Stimulated activated effector memory CD8-positive, alpha-beta T cell treated with anti-CD3 and anti-CD28 coated beads, Interleukin-12 subunit alpha, Interleukin-12 subunit beta, amount 100 ng/mL, for 72 hours (primary cell): ENCODE results near the gene SLC25A42.
"Not testable (repeated sequence)": the region's sequence is repeated elsewhere in the genome, so short reads cannot be mapped to it uniquely, and the experiment has no call there.

Source experiments
- ATAC-seq: fragments of 150-1000 bp; cut with Tn5 transposase; 2 replicates; pipeline ENCODE4 v1.10.0; 2021
- DNase-seq, 2 donors: peaks; one replicate each; pipeline ENCODE4 v3.0.0; 2021 to 2022; ENCODE audit warnings: low spot score in 2 of 2
- H3K27ac Mint-ChIP-seq: one replicate; pipeline ENCODE4 v1.8.0; 2022; ENCODE audit warnings: mild to moderate bottlenecking, mixed read lengths
- H3K36me3 Mint-ChIP-seq: one replicate; pipeline ENCODE4 v1.8.0; 2022; ENCODE audit warnings: mild to moderate bottlenecking, mixed read lengths
- H3K4me1 Mint-ChIP-seq: one replicate; pipeline ENCODE4 v1.8.0; 2022; ENCODE audit warnings: mixed read lengths
- H3K4me3 Mint-ChIP-seq: one replicate; pipeline ENCODE4 v1.8.0; 2022; ENCODE audit warnings: mild to moderate bottlenecking, mixed read lengths
- H3K9me3 Mint-ChIP-seq: one replicate; pipeline ENCODE4 v1.8.0; 2022; ENCODE audit warnings: mixed read lengths

The SLC25A42 gene

DNA sequence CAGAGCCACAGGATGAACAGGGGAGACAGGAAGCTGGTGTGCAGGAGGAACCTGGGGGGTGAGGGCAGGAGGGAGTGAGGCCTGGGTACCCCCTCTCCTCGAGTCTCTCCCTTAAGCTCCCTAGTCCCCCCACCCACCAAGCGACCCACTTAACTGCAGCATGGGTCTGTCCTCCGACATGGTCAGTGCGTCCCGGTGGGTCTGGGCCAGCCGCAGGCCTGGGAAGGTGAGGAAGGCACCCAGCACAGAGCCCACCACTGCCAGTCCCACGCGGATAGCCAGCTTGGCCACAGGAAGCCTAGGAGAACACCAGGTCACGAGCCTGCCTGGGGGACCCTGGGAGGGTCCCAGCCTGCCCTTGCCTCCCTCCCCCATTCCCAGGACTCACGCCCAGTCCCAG, 57.6 kb downstream of the SLC25A42 start:
- DNase-seq (no peak), ATAC-seq (no peak)
- H3K36me3 Mint-ChIP-seq = peaks cover 44% of the 10 kb centered on the region
- peaks cover 9% of the 10 kb centered on the region for H3K9me3 Mint-ChIP-seq
- no peaks in the 10 kb centered on the region for H3K4me1 Mint-ChIP-seq
- no peak overlapping the region for H3K27ac Mint-ChIP-seq
- H3K4me3 Mint-ChIP-seq = no peak overlapping the region

DNA sequence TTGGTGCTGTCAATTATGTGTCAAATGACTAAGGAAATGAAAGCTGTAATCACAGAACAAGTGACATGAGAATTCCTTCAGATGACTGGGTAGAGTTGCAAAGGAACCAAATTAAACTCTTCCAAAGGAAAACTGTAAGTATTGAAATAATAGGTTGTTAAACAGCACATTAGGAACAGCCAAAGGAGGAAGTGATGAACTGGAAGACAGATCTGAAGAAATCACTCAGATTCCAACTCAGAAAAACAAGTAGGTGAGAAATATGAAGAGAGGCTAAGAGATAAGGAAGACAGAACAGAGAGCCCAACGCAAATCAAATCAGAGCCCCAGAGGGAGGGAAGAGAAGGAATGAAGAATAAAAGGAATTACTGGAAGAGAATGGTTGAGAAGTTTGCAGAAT, 59.1 kb downstream of the SLC25A42 start:
- Mint-ChIP-seq H3K27ac (no peak overlapping the region), H3K36me3 (peaks cover 48% of the 10 kb centered on the region), H3K4me3 (no peak overlapping the region), H3K4me1 (no peaks in the 10 kb centered on the region), H3K9me3 (peaks cover 9% of the 10 kb centered on the region)
- no peak for DNase-seq
- ATAC-seq = no peak

DNA sequence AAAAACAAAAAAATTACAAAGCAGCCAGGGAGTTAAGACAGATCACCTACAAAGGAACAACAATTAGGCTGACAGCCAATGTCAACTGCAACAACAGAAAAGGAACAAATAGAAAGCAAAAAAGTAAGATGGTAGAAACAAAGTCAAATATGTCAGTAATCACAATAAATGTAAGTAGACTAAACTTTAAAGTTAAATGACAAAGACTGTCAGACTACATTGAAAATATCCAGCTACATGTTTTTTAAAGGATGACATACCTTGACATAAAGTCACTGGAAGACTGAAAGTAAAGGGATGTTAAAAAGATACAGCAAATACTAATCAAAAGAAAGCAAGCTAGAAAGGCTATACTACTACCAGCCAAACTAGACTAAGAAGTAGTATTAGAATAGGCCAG, 59.6 kb downstream of the SLC25A42 start:
- Mint-ChIP-seq H3K4me3 (no peak overlapping the region), H3K36me3 (peaks cover 52% of the 10 kb centered on the region), H3K27ac (no peak overlapping the region), H3K9me3 (peaks cover 9% of the 10 kb centered on the region), H3K4me1 (no peaks in the 10 kb centered on the region)
- ATAC-seq (no peak), DNase-seq (no peak)

DNA sequence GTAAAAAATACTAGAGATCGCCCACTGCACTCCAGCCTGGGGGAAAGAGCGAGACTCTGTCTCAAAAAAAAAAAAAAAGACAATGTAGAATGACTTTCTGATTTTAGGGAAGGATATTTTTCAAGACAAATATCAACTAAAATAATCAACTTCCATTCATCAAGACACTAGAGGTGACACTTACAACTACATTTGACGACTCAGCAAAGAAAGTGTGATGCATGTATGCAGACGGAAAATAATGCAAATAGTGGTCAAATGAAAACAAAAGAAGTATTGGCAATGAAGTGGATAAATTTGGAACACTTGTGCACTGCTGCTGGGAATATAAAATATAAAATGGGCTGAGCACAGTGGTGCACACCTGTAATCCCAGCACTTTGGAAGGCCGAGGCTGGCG, 62.3 kb downstream of the SLC25A42 start:
- H3K36me3 Mint-ChIP-seq = peaks cover 51% of the 10 kb centered on the region
- H3K4me1 Mint-ChIP-seq = no peaks in the 10 kb centered on the region
- no peak for ATAC-seq
- no peak overlapping the region for H3K4me3 Mint-ChIP-seq
- H3K27ac Mint-ChIP-seq = no peak overlapping the region
- DNase-seq = no peak
- peaks cover 9% of the 10 kb centered on the region for H3K9me3 Mint-ChIP-seq

DNA sequence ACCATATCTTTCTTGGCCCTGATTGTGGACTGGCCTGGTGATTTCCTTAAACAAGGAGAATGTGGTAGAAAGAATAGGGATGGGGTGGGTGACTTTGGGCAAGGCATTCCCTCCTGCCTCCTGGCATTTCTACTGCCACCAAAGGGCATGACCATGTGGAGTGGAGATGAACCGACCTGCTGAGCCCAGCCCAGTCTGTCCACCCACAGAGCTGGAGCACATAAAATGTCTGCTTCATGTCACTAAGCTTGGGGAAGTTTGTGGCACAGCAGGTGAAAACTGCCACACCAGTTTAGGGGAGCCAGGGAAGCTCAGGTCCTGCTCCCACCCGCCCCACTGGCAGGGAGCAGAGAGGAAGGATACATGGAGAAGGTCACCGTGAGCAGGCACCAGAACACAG, 68.2 kb downstream of the SLC25A42 start:
- no peak overlapping the region for H3K4me3 Mint-ChIP-seq
- no peak overlapping the region for H3K27ac Mint-ChIP-seq
- peaks cover 4% of the 10 kb centered on the region for H3K4me1 Mint-ChIP-seq
- ATAC-seq = no peak
- DNase-seq = no peak
- H3K9me3 Mint-ChIP-seq = peaks cover 4% of the 10 kb centered on the region
- peaks cover 19% of the 10 kb centered on the region for H3K36me3 Mint-ChIP-seq

DNA sequence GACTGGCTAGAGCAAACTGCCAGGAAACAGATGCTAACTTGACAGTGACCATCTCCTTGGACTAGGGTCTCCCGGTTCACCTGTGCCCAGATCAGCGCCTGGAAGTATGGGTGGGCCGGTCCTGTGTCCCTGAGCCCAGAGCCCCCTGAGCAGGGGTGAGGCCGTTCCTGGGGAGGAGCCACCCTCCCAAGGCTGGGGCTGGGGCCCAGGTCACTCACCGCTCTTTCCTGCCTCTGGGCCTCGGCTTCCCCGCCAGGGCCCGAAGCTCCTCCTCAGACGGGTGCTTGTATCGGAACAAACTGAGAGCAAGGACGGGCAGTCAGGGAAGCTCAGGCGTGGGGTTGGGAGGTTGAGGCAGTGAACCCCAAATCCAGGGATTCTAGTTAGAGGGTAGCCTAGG, 69.1 kb downstream of the SLC25A42 start:
- H3K27ac Mint-ChIP-seq = no peak overlapping the region
- no peak for DNase-seq
- H3K9me3 Mint-ChIP-seq = peaks cover 4% of the 10 kb centered on the region
- H3K4me3 Mint-ChIP-seq = no peak overlapping the region
- peaks cover 15% of the 10 kb centered on the region for H3K36me3 Mint-ChIP-seq
- ATAC-seq = no peak
- H3K4me1 Mint-ChIP-seq = peaks cover 13% of the 10 kb centered on the region

DNA sequence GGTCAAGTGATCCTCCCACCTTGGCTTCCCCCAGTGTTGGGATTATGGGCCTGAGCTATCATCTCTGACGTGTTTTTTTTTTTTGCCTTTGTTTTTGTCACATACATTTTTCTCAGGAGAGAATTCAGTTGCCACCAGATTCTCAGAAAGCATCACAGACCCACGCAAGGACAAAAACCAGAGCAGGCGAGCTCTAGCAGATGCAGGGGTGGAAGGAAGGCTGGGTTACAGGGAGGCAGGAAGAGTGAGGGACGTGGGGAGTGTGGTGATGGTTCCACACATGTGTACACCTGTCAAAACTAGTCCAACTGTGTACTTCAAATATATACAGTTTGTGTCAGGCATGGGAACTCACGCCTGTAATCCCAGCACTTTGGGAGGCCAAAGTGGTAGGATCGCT, 70.2 kb downstream of the SLC25A42 start:
- no peak overlapping the region for H3K27ac Mint-ChIP-seq
- no peak for ATAC-seq
- DNase-seq = no peak
- peaks cover 23% of the 10 kb centered on the region for H3K4me1 Mint-ChIP-seq
- peaks cover 4% of the 10 kb centered on the region for H3K9me3 Mint-ChIP-seq
- H3K36me3 Mint-ChIP-seq = peaks cover 15% of the 10 kb centered on the region
- no peak overlapping the region for H3K4me3 Mint-ChIP-seq

DNA sequence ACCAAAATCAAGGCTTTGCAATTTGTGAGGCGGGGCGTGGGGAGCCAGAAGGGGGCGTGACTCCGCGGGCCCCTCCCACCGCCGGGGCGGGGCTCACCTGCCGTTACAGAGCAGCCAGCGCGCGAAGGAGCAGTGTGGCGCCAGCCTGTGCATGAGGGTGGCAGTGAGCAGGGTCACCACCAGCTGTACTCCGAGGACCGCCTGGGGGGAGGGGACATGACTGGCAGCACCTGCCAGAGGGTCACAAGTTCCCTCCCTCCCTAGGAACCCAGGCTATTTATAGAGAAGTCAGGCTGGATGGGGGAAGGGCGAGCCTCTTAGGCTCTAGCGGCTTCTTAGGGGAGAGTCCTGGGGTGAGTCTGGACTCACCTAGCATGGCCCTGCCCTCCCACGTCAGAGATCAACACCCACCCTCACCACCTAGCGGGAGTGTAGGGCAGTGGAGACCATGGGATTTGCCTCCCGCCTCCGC, 70.9 kb downstream of the SLC25A42 start:
- H3K27ac Mint-ChIP-seq = no peak overlapping the region
- DNase-seq (no peak), ATAC-seq (no peak)

DNA sequence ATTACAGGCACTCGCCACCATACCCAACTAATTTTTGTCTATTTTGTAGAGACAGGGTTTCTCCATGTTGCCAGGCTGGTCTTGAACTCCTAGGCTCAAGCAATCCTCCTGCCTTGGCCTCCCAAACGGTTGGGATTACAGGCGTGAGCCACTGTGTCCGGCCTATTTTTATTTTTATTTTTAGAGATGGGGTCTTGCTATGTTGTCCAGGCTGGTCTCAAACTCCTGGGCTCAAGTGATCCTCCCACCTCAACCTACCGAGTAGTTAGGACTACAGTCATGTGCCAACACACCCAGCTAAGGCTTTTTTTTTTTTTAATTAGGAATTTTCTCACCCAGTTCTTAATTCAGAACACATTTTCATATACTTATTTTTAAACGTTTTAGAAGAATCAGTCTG, 71.9 kb downstream of the SLC25A42 start:
- H3K4me1 Mint-ChIP-seq = peaks cover 32% of the 10 kb centered on the region
- not testable (repeated sequence) for H3K4me3 Mint-ChIP-seq, ATAC-seq, H3K27ac Mint-ChIP-seq, DNase-seq, H3K9me3 Mint-ChIP-seq, H3K36me3 Mint-ChIP-seq

More for the DNA sequence above, 70.9 kb downstream of the SLC25A42 start:
- peaks cover 4% of the 10 kb centered on the region for H3K9me3 Mint-ChIP-seq
- H3K36me3 Mint-ChIP-seq = peaks cover 7% of the 10 kb centered on the region
- peaks cover 30% of the 10 kb centered on the region for H3K4me1 Mint-ChIP-seq
- H3K4me3 Mint-ChIP-seq = no peak overlapping the region

DNA sequence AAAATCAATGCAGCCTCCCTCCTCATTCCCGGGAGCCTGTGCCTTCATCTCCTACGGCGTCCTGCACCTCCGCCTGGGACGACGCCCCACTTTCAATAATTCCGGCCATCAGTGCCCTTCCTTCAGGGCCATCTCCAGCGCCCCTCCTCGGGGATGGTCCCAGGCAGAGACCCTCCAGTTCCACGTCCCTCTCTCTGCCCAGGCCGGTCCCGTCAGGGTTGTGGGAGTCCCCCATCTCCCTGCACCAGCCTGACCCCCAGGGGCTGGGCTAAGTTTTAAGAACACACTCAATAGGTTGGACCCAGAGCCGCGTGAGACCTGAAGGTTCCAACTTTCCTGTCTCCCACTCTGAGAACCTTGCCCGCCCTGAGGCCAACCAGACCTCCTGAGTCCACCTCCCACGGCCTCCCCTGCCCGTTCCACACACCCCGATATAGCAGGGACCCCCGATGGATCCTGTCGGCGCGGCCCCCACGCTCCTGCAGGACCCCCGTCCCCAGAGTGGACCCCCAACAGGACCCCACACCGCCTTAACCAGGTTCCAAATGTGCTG, 73.8 kb downstream of the SLC25A42 start:
- peak overlapping the region; percentile 98 for H3K27ac Mint-ChIP-seq
- ATAC-seq (no peak), DNase-seq (no peak)
- H3K4me3 Mint-ChIP-seq = peak overlapping the region; percentile 96
- H3K4me1 Mint-ChIP-seq = peaks cover 32% of the 10 kb centered on the region
- peaks cover 7% of the 10 kb centered on the region for H3K36me3 Mint-ChIP-seq
- no peaks in the 10 kb centered on the region for H3K9me3 Mint-ChIP-seq

DNA sequence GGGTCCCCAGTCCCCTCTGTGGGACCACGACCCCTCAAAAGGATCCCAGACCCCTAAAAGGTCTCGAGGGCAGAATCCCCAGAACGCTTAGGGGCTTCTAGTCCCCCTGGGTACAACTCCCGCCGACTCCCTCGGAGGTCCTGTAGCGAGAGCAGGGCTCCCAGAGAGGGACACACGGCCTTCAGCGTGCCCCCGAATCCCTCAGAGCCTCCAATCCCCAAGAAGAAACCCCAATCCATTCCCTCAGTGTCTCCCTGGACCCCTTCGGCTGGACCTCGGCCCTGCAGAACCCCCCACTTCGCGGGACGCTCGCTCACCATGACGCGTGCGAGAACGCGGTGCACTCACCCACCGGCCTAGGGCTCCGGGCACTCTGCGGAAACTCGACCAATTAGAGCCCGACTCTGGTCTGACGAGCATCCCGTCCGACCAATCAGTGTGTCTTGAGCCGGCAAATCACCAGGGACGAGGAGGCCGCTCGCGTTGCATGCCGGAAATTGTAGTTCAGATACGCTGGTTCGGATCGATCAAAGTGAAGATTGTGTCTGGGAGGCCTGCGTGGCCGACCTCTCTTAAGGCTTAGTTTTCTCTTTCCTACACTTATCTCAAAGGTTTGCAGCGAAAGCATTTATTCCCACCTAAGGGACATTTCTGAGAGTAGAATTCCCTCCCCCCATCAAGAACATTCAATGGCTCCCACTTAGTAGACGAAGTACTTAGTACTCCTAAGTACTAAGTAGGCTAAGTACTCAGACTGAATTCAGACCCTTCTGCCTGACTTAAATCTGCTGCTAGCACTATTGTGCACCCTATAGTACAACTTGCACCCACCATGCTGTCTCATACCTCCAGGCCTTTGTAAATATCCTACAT, 74.6 kb downstream of the SLC25A42 start, which contains the start of gene TMEM161A:
TSS of gene TMEM161A (minus strand) at position 370 of the 873 bp plus-strand sequence. CDS start at position 320, 50 bp downstream.
- H3K36me3 Mint-ChIP-seq = peaks cover 7% of the 10 kb centered on the region
- DNase-seq = peak; percentile 93 to 98

DNA sequence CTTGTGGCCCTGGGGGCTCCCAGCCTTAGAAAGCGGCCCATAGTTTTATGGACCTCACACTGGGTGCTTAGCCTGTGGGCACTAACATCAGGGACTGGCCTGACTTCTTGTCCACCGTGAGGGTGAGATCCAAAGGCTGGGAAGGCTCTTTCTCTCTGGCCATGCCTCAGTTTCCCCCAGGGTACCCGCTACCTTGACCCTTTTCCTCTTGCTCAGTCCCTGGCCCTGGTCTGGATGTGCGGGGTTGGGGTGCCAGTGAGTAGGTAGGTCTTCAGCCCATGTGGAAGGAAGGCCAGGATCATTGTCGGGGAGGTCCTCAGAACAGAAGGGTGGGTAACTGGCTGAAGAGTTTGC, 76.1 kb downstream of the SLC25A42 start:
- H3K4me3 Mint-ChIP-seq = no peak overlapping the region
- peaks cover 32% of the 10 kb centered on the region for H3K4me1 Mint-ChIP-seq
- ATAC-seq (no peak), DNase-seq (no peak)
- no peaks in the 10 kb centered on the region for H3K9me3 Mint-ChIP-seq
- H3K27ac Mint-ChIP-seq = no peak overlapping the region
- H3K36me3 Mint-ChIP-seq = peaks cover 7% of the 10 kb centered on the region

More for the DNA sequence above, 74.6 kb downstream of the SLC25A42 start, which contains the start of gene TMEM161A:
- ATAC-seq = peak; percentile 100
- peak within 1 kb of the TSS; percentile 98 for H3K27ac Mint-ChIP-seq
- H3K4me1 Mint-ChIP-seq = peaks cover 32% of the 10 kb centered on the region
- peak within 1 kb of the TSS; percentile 96 for H3K4me3 Mint-ChIP-seq
- H3K9me3 Mint-ChIP-seq = no peaks in the 10 kb centered on the region

DNA sequence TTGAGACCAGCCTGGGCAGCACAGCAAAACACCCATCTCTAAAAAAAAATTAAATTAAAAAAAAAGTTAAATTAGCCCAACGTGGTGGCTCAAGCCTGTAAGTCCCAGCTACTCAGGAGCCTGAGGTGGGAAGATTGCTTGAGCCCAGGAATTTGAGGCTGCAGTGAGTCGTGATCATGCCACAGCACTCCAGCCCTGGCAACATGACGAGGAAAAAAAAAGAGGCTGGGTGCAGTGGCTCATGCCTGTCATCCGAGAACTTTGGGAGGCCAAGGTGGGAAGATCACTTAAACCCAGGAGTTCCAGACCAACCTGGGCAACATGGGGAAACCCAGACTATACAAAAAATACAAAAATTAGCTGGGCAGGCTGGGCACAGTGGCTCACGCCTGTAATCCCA, 76.7 kb downstream of the SLC25A42 start:
- DNase-seq (no peak), ATAC-seq (no peak)
- H3K27ac Mint-ChIP-seq = no peak overlapping the region
- H3K9me3 Mint-ChIP-seq = no peaks in the 10 kb centered on the region
- H3K4me1 Mint-ChIP-seq = peaks cover 32% of the 10 kb centered on the region
- H3K36me3 Mint-ChIP-seq = peaks cover 7% of the 10 kb centered on the region
- no peak overlapping the region for H3K4me3 Mint-ChIP-seq

DNA sequence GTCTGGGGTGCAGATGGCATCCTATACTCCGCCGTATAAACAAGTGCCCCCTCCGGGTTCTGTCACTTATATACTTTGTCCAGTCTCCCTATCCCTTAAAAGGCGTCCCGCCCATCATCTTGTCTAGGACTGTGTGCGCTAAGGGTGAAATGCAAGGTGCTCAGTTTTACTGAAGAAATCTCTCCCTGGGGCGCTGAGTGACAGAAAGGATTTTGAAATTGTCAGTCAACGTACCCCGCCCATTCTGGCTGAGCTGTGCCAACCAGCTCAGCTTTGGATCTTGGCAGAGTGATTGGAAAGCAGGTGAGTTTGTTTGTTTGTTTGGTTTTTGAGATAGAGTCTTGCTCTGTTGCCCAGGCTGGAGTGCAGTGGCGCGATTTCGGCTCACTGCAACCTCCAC, 78.6 kb downstream of the SLC25A42 start:
- ATAC-seq = no peak
- Mint-ChIP-seq H3K27ac (no peak overlapping the region), H3K4me1 (peaks cover 25% of the 10 kb centered on the region), H3K36me3 (peaks cover 7% of the 10 kb centered on the region), H3K4me3 (no peak overlapping the region), H3K9me3 (no peaks in the 10 kb centered on the region)
- DNase-seq = no peak

DNA sequence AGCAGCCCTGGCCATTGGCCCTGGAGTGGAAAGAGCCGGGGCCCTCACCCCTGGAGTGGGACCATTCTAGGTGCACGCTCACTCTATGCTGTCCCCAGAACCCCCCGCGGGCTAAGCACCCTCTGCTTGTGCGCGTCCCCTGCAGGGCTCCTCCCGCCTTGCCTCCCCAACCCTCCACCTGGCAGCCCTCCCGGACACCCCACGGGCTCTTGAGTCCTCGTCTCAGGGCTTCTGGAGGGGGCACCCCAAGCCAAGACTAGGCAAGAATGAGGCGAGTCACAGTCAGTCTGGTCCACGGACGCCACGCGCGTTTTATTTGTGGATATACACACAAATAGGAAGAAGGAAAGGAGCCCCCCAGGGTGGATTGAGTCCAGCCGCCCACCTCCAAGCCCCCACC, 81.5 kb downstream of the SLC25A42 start:
- no peak overlapping the region for H3K27ac Mint-ChIP-seq
- H3K36me3 Mint-ChIP-seq = peaks cover 15% of the 10 kb centered on the region
- DNase-seq = no peak
- H3K4me3 Mint-ChIP-seq = no peak overlapping the region
- H3K9me3 Mint-ChIP-seq = no peaks in the 10 kb centered on the region
- ATAC-seq = no peak
- no peaks in the 10 kb centered on the region for H3K4me1 Mint-ChIP-seq
